K562 (cell line): ENCODE data around the gene TMEM185B. TPM values are rescaled to one million over a fixed set of nuclear protein-coding genes. Genes with fewer than 3 reads are reported as not detected.
A peak's percentile ranks its signal among the peaks of the same experiment; 100 is the strongest.

Experiments
- ATAC-seq: fragments of 200-7000 bp; cut with Tn5 transposase; 3 replicates; pipeline ENCODE4 v1.9.1; 2020; ENCODE audit warnings: moderate library complexity
- BruUV-seq: library from RNA; stranded (reverse); fragments of 400-500 nt; replicated peaks from 2 replicates; lab custom pipeline; 2021; lab: Mats Ljungman, UMichigan
- CTCF ChIA-PET: fragments of 300-600 bp; formaldehyde crosslinking; extraction: SDS; loops from one replicate; lab custom pipeline; 2021; ENCODE audit warnings: low intra/inter-chr PET ratio; lab: Yijun Ruan, JAX
- POLR2A ChIA-PET: fragments of 300-600, 350-650 bp; sonication (Branson Sonifier 250); formaldehyde crosslinking; extraction: SDS; loops from one replicate; lab custom pipeline; 2021; ENCODE audit warnings: antibody characterized with exemption, inconsistent platforms; lab: Yijun Ruan, JAX
- DNase-seq, 4 experiments: peaks; one replicate each; pipeline versions ENCODE4 v3.0.0 to v3.0.0-alpha.2; 2011 to 2018; ENCODE audit warnings: low spot score in 3 of 4, mixed read lengths in 3 of 4; ENCODE audit errors: extremely low read depth in 1 of 4
- FAIRE-seq: peaks from 2 replicates; lab custom pipeline; 2011; peaks lifted over from hg19 to GRCh38; lab: Jason Lieb, UNC
- H2AFZ ChIP-seq: 2 replicates; pipeline ENCODE4 v1.6.0; 2011; ENCODE audit warnings: low read depth, low read length, control low read depth, inconsistent platforms
- H3K27ac ChIP-seq: fragments of 200-600 bp; 3 replicates; pipeline ENCODE4 v1.8.0; 2011; ENCODE audit warnings: low read depth, mild to moderate bottlenecking, control low read depth, inconsistent platforms, low read length, moderate library complexity, mixed read lengths; ENCODE audit errors: extremely low read depth
- H3K27me3 ChIP-seq, 2 experiments: fragments of 300-600 bp in 1 of 2; 2 replicates in 1 of 2; 3 replicates in 1 of 2; pipeline versions ENCODE4 v1.6.0 to v1.8.0; 2011; ENCODE audit warnings: inconsistent platforms in 2 of 2, low read length in 2 of 2, mild to moderate bottlenecking in 1 of 2, mixed read lengths in 1 of 2, moderate library complexity in 1 of 2; ENCODE audit not compliant: control insufficient read depth in 2 of 2, insufficient read depth in 2 of 2
- H3K36me3 ChIP-seq: fragments of 300-600 bp; 3 replicates; pipeline ENCODE4 v1.8.0; 2011; ENCODE audit warnings: mild to moderate bottlenecking, low read length, inconsistent platforms; ENCODE audit not compliant: control insufficient read depth, insufficient read depth
- H3K4me1 ChIP-seq, 2 experiments: fragments of 200-600 bp in 1 of 2; replicated peaks in 1 of 2; 2 replicates in 1 of 2; 3 replicates in 1 of 2; pipeline versions ENCODE4 v1.5.1 to v1.8.0; 2011; ENCODE audit warnings: inconsistent platforms in 2 of 2, low read length in 2 of 2, mild to moderate bottlenecking in 1 of 2, mixed read lengths in 1 of 2, moderate library complexity in 1 of 2; ENCODE audit not compliant: control insufficient read depth in 2 of 2, insufficient read depth in 2 of 2
- H3K4me2 ChIP-seq: 2 replicates; pipeline ENCODE4 v1.6.1; 2011; ENCODE audit warnings: low read length, control low read depth, inconsistent platforms, mixed read lengths; ENCODE audit not compliant: insufficient read depth
- H3K4me3 ChIP-seq: fragments of 200-600 bp; sonication (generic), shearing (Covaris generic); 2 replicates; pipeline ENCODE4 v1.5.1; 2016; ENCODE audit warnings: control low read depth, inconsistent platforms
- H3K79me2 ChIP-seq: fragments of 200-600 bp; 3 replicates; pipeline ENCODE4 v1.8.0; 2011; ENCODE audit warnings: low read length, inconsistent platforms; ENCODE audit not compliant: control insufficient read depth, insufficient read depth
- H3K9ac ChIP-seq, 2 experiments: 2 replicates each; pipeline versions ENCODE4 v1.6.0 to v1.6.1; 2011; ENCODE audit warnings: low read depth in 2 of 2, low read length in 2 of 2, control low read depth in 1 of 2, inconsistent platforms in 1 of 2, mild to moderate bottlenecking in 1 of 2, mixed read lengths in 1 of 2; ENCODE audit not compliant: insufficient read depth in 1 of 2
- H3K9me1 ChIP-seq: one replicate; pipeline ENCODE4 v1.6.0; 2011; ENCODE audit warnings: inconsistent platforms, mild to moderate bottlenecking, low read length, moderate library complexity; ENCODE audit not compliant: control insufficient read depth, insufficient read depth
- H3K9me3 ChIP-seq: replicated peaks from 2 replicates; pipeline ENCODE4 v1.5.1; 2011; ENCODE audit warnings: low read depth, low read length, inconsistent platforms; ENCODE audit not compliant: control insufficient read depth, insufficient read depth
- H4K20me1 ChIP-seq: replicated peaks from 2 replicates; pipeline ENCODE4 v1.6.1; 2011; ENCODE audit warnings: low read length, inconsistent platforms, mixed read lengths; ENCODE audit not compliant: control insufficient read depth, insufficient read depth
- ARNT ChIP-seq, 2 experiments: fragments of 450-650 bp; IDR thresholded peaks; 2 replicates each; pipeline ENCODE4 v1.6.1; 2016; ENCODE audit warnings: mild to moderate bottlenecking in 1 of 2
- EWSR1 ChIP-seq: fragments of 450-650 bp; IDR thresholded peaks from 2 replicates; pipeline ENCODE4 v1.6.1; 2018; ENCODE audit warnings: borderline replicate concordance, mild to moderate bottlenecking, low read depth, moderate library complexity; ENCODE audit not compliant: partially characterized antibody
- HDAC1 ChIP-seq, 2 experiments: fragments of 450-650 bp; IDR thresholded peaks; 2 replicates each; pipeline ENCODE4 v1.6.1; 2016 to 2017; ENCODE audit warnings: inconsistent platforms in 1 of 2, mild to moderate bottlenecking in 1 of 2, moderate library complexity in 1 of 2
- MED1 ChIP-seq: sonication (generic); formaldehyde crosslinking; IDR thresholded peaks from 2 replicates; pipeline ENCODE4 v1.8.1; 2023; ENCODE audit warnings: missing genetic modification reagents, borderline replicate concordance
- MXI1 ChIP-seq: IDR thresholded peaks from 2 replicates; pipeline ENCODE4 v1.6.1; 2011; ENCODE audit warnings: low read depth, mild to moderate bottlenecking, improper control_type of control experiment, low read length
- MYBL2 ChIP-seq, 2 experiments: fragments of 450-650 bp in 1 of 2; sonication (generic) in 1 of 2; formaldehyde crosslinking in 1 of 2; IDR thresholded peaks; 2 replicates each; pipeline versions ENCODE4 v1.6.1 to v1.8.1; 2017 to 2022; ENCODE audit warnings: borderline replicate concordance in 1 of 2, inconsistent platforms in 1 of 2, low read depth in 1 of 2, mild to moderate bottlenecking in 1 of 2, missing genetic modification reagents in 1 of 2, moderate library complexity in 1 of 2
- RAD21 ChIP-seq, 2 experiments: fragments of 250-450 bp in 1 of 2; fragments of 450-650 bp in 1 of 2; sonication (Bioruptor Pico) in 1 of 2; formaldehyde crosslinking in 1 of 2; IDR thresholded peaks in 1 of 2; conservative IDR thresholded peaks in 1 of 2; 2 replicates each; pipeline versions ENCODE4 v1.4.0 to v1.8.0; 2020 to 2022; ENCODE audit warnings: mild to moderate bottlenecking in 2 of 2, moderate library complexity in 1 of 2
- RBM39 ChIP-seq: fragments of 200-400 bp; formaldehyde crosslinking; optimal IDR thresholded peaks from 2 replicates; pipeline ENCODE3; 2018; ENCODE audit warnings: low read depth, low read length
- ZFX ChIP-seq: sonication (generic); formaldehyde crosslinking; IDR thresholded peaks from 2 replicates; pipeline ENCODE4 v1.8.0; 2022; ENCODE audit warnings: mild to moderate bottlenecking, missing genetic modification reagents, moderate library complexity
- ZNF175 ChIP-seq: fragments of 200-800 bp; sonication (Bioruptor generic); IDR thresholded peaks from 2 replicates; pipeline ENCODE4 v1.6.1; 2016; ENCODE audit warnings: low read depth, mild to moderate bottlenecking, missing genetic modification characterization, missing compliant biosample characterization
- ZNF239 ChIP-seq: fragments of 250-450 bp; sonication (Bioruptor Pico); IDR thresholded peaks from 2 replicates; pipeline ENCODE4 v1.4.0; 2020; ENCODE audit warnings: mild to moderate bottlenecking
- ZNF408 ChIP-seq: fragments of 250-450 bp; sonication (Bioruptor Pico); IDR thresholded peaks from 2 replicates; pipeline ENCODE4 v1.4.0; 2020; ENCODE audit warnings: low read depth, mild to moderate bottlenecking, moderate library complexity
- WGBS: fragments of 100-300 bp; shearing (Covaris generic); methylation state at CpG from one replicate; pipeline ENCODE4 v1.1.6; 2016; ENCODE audit warnings: low coverage, mixed read lengths; ENCODE audit not compliant: insufficient coverage; ENCODE audit errors: missing lambda C conversion rate; 5-methylcytosine and 5-hydroxymethylcytosine counted together
- in situ Hi-C: fragments of 300-500 bp; cut with MboI; formaldehyde crosslinking; loops from 4 replicates; pipeline ENCODE4 v1.15.0; 2018; ENCODE audit warnings: inconsistent platforms, mixed read lengths
- intact Hi-C: fragments of 100-400 bp; cut with micrococcal nuclease; formaldehyde crosslinking; loops from 2 replicates; pipeline ENCODE4 v1.14.2; 2022
- polyA plus RNA-seq, 8 experiments: library from polyadenylated mRNA; depleted of rRNA in 4 of 8; stranded (reverse) in 5 of 8; unstranded in 3 of 8; fragments of >200 nt; fragmentation: Nextera tagmentation in 2 of 8; fragmentation: Illumina TruSeq in 1 of 8; extraction: Ambion mirVana in 2 of 8; extraction: Trizol in 1 of 8; gene quantifications; 2 replicates each; pipeline versions ENCODE4 v1.2.1 to v1.2.3, GENCODE V29; 2011 to 2014; ENCODE audit warnings: inconsistent platforms in 1 of 8, missing spikeins in 1 of 8
- total RNA-seq, 7 experiments: library from RNA; depleted of rRNA in 6 of 7; stranded (reverse); fragments of >200 nt in 6 of 7; fragmentation: Illumina TruSeq in 2 of 7; extraction: Trizol in 2 of 7; gene quantifications; 2 replicates each; pipeline versions ENCODE4 v1.2.1 to v1.2.3, GENCODE V29; 2011 to 2021; ENCODE audit warnings: low replicate concordance in 1 of 7
- TF ChIP-seq, protein P1 (sequence below): fragments of 250-450 bp; sonication (Bioruptor Pico); IDR thresholded peaks from 2 replicates; pipeline ENCODE4 v1.5.1; 2021; ENCODE audit warnings: mild to moderate bottlenecking

TMEM185B gene
- total and polyA plus RNA-seq, 9 of the 15 experiments (the other 6 are each of a cell fraction or from before 2014, with no cell fraction given) = 2.9 to 28.2 (median 11.5) TPM

DNA sequence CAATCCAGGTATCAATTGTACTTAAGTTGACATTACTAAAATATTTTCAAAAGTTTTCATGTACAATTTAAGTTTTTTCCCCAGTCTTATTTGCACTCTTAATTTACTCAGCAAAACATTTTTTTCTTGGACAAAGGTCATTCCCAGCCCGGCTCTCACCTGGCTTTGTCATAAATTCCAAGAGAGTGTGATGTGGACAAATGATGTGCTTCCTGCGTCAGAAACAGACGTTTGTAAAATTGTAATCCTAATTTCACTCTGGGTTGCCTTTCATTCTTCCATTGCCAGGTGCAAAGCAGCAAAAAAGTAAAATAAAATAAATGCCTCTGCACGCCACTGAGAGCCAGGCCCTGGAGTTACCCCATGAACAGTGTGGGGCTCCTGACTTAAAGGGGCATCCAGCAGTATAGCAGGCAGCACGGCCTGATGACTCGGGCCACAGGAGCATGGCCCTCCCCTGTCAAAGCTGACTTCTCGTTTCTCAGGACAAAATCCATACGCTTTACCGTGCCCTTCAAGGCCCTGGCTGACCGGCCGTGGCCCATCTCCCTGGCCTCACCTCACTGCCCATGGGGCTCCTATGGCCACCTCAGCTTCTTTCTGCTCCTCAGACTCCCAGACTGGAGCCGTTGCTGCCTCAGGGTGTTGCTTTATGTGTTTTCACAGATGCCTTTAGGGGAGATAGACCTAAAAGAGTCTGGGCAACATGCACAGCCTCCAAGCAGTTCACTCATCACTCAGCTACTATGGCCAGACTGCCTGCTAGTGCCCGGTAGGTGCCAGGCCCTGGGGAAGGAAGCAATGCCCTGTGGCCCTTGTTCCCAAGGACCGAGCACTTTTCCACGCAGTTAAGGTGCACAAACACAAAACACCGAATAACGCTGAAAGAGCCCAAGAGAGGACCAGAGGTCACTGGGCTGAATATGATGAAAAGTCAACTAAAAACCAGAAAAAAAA is 7.6 kb upstream of the TMEM185B start:
- peaks cover 13 to 14% of the 10 kb centered on the region in 2 experiments; a peak in 3 of 5 replicates for H3K4me1 ChIP-seq
- no peaks in the 10 kb centered on the region for H3K9me1 ChIP-seq
- intact Hi-C loops = no loop called here
- CTCF ChIA-PET = no interaction called here
- no peak overlapping the region for H3K27ac ChIP-seq
- no peaks in the 10 kb centered on the region for H4K20me1 ChIP-seq
- H3K9me3 ChIP-seq = no peaks in the 10 kb centered on the region
- POLR2A ChIA-PET = interaction anchor here (0.6 to 1.9 kb wide), 2 partner anchors 17 to 1300 kb away, joined by 3 to 10 read pairs; partner anchors contain the start of gene RNU4ATAC
- H3K36me3 ChIP-seq = no peaks in the 10 kb centered on the region
- no peak overlapping the region for H3K4me3 ChIP-seq
- ATAC-seq = no peak
- H3K27me3 ChIP-seq = no peaks in the 10 kb centered on the region; a peak in 1 of 5 replicates
- FAIRE-seq = no peak
- no peak overlapping the region for H3K9ac ChIP-seq
- no peaks in the 10 kb centered on the region for H3K79me2 ChIP-seq
- no peak overlapping the region for H3K4me2 ChIP-seq
- in situ Hi-C loops = no loop called here
- peak overlapping the region; percentile 24; the same call in 1 of the 2 replicates for H2AFZ ChIP-seq
- no TSS peak for BruUV-seq
- WGBS = 68% methylated on average over 14 of the region's 17 CpGs
- DNase-seq = no peak
- TF ChIP-seq EWSR1 = no peak
- no peak for TF ChIP-seq ZNF239 (CRISPR knock-in tag)
- TF ChIP-seq ZNF408 (CRISPR knock-in tag) = no peak
- no peak for TF ChIP-seq ZNF175 (CRISPR knock-in tag)
- TF ChIP-seq MYBL2 (IDR thresholded peaks at IDR 0.05; ENCODE audit: low read depth) = no peak
- TF ChIP-seq MYBL2 (CRISPR knock-in tag; IDR thresholded peaks at IDR 0.05; ENCODE audit: borderline replicate concordance) = no peak
- no peak for TF ChIP-seq RBM39
- no peak for TF ChIP-seq ARNT (IDR thresholded peaks at IDR 0.05)
- no peak for TF ChIP-seq ZFX (CRISPR knock-in tag)
- TF ChIP-seq, protein P1, sequence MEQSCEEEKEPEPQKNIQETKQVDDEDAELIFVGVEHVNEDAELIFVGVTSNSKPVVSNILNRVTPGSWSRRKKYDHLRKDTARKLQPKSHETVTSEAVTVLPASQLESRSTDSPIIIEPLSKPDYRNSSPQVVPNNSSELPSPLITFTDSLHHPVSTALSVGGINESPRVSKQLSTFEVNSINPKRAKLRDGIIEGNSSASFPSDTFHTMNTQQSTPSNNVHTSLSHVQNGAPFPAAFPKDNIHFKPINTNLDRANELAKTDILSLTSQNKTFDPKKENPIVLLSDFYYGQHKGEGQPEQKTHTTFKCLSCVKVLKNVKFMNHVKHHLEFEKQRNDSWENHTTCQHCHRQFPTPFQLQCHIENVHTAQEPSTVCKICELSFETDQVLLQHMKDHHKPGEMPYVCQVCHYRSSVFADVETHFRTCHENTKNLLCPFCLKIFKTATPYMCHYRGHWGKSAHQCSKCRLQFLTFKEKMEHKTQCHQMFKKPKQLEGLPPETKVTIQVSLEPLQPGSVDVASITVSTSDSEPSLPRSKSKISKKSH = no peak
- no peak for TF ChIP-seq HDAC1 (IDR thresholded peaks at IDR 0.05)
- no peak for TF ChIP-seq RAD21 (CRISPR knock-in tag; conservative IDR thresholded peaks at IDR 0.05 in 1 of 2, IDR thresholded peaks at IDR 0.05 in 1 of 2)
- TF ChIP-seq MED1 (CRISPR knock-in tag) = no peak
- no peak for TF ChIP-seq MXI1
